OCI-LY7 (cell line): ENCODE results near the gene ELP4.

ENCODE experiments used
- EZH2phosphoT487 ChIP-seq: fragments of 200-600 bp; sonication (generic); IDR thresholded peaks from 2 replicates; pipeline ENCODE4 v1.6.1; 2018; ENCODE audit warnings: low read depth, borderline replicate concordance, mild to moderate bottlenecking, mixed run types, antibody characterized with exemption, low read length, moderate library complexity, mixed read lengths
- TF ChIP-seq, protein P1 (sequence below): fragments of 200-600 bp; sonication (generic); conservative IDR thresholded peaks from 2 replicates; pipeline ENCODE4 v1.5.1; 2014; ENCODE audit warnings: mild to moderate bottlenecking, antibody characterized with exemption, low read length, moderate library complexity, mixed read lengths

DNA sequence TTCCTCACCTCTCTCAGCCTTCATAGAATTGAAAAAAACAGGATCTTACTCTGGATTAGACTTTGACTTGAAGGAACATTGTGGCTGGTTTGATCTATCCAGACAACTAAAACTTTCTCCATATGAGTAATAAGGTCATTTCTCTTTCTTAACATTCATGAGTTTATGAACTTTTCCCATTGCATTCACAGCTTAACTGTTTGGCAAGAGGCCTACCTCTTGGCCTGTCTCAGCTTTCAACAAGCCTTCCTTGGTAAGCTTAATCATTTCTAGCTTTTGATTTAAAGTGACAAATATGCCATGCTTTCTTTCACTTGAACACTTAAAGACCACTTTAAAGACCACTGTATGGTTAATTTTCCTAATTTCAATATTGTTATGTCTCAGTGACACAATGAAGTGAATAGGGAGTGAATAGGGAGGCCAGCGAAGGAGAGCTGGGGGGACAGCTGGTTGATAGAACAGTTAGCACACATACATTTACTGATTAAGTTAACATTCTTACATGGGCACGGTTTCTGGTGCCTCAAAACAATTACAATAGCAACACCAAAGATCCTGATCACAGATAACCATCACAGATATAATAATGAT lies 17.1 kb upstream of the ELP4 start:
- TF ChIP-seq EZH2phosphoT487: no peak
- TF ChIP-seq, protein P1, sequence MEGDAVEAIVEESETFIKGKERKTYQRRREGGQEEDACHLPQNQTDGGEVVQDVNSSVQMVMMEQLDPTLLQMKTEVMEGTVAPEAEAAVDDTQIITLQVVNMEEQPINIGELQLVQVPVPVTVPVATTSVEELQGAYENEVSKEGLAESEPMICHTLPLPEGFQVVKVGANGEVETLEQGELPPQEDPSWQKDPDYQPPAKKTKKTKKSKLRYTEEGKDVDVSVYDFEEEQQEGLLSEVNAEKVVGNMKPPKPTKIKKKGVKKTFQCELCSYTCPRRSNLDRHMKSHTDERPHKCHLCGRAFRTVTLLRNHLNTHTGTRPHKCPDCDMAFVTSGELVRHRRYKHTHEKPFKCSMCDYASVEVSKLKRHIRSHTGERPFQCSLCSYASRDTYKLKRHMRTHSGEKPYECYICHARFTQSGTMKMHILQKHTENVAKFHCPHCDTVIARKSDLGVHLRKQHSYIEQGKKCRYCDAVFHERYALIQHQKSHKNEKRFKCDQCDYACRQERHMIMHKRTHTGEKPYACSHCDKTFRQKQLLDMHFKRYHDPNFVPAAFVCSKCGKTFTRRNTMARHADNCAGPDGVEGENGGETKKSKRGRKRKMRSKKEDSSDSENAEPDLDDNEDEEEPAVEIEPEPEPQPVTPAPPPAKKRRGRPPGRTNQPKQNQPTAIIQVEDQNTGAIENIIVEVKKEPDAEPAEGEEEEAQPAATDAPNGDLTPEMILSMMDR: no peak
